GM19452 (cell line): ENCODE data around the gene PTPA.
"Not testable (repeated sequence)": the region's sequence is repeated elsewhere in the genome, so short reads cannot be mapped to it uniquely, and the experiment has no call there.

ENCODE experiments used
- ATAC-seq: cut with Tn5 transposase; IDR thresholded peaks from one replicate; pipeline ENCODE4 v1.9.1; 2021; ENCODE audit not compliant: unreplicated experiment

PTPA gene

DNA sequence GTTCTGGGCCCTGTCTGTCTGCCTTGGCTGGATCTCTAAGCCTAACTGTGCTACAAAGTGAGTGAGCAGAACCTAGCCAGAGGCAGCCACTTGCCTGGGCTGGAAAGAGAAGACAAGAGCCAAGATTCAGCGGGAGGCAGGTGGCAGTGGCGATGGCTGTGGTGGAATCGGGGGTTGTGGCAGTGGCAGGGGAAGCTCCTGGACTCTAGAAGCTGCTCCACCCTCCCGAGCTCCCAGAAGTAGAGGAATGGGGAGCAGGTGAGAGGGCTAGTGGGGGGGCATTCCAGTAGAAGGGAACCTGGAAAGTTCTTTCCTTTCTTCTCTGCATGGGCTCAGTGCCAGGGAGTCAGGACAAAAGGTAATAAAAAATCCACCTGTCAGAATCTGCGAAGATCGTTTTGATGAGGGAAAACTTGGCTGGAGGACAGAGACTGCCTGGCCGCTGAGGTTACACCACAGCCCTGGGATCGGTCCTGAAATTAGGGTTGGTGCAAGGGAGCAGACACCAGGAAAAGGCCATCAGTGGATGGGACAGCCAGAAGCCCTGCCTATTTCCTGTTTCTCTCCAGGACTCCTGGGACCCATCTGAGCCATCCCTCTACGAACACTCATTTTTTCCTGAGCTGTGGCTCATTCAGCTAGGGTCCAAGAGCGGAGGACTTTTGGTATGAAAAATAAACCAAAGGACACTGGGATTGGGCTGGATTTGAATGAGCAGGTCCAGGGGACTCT is 2.2 kb upstream of the PTPA start:
- ATAC-seq: no peak

DNA sequence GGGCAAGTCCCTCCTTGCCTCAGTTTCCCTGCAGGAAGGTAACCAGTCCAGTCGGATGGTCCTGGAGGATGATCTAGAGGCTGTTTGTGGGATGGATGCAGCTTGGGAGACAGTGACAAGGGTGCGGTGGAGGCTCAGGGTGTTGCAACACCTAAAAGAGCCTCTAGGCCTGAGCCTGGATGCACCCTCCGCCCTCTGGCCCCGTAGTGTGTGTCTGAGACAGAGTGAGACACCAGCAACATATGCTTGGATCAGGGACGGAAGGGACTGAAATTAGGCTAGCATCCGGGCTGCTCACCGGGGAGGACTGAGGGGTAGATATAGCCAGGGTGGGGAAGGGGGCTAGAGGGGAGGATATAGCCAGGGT is 1.7 kb upstream of the PTPA start:
- ATAC-seq: no peak

DNA sequence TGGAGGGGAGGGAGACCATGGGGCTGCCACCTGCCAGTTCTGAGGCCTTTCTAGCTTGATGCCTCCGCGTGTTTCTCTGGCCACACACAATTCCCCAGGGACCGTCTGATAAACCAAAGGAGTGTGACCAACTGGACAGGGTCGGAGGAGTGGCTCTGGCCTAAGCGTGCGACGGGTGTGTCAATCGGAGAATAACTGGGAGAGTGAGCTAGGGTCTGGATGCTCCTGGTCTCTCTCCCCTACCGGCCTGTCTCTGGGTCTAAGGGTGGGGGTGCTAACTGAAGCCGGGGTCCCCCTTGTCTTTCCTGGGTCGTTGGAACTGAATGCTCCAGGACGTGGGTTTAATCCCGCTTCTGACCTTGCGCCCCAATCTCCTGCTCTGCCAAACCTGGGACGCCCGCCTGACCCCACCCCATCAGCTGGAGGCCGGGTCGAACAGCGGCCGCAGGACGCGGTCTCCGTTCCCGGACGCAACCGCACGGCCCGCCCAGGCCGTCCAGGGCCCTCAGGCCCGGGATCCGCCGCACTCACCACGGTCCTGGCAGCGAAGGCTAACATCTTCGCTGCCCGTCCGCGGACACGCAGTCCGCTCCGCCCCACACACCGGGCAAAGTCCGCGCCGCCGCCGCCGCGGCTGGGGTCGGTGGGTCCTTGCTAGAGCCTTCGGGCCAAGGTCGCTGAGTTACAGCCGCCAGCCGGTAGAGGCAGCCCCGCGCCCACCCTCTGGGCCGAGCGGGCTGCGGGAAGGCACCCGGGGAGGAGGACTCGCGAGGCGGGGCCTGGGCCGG is 1.1 kb upstream of the PTPA start:
- ATAC-seq: peak; percentile 35

DNA sequence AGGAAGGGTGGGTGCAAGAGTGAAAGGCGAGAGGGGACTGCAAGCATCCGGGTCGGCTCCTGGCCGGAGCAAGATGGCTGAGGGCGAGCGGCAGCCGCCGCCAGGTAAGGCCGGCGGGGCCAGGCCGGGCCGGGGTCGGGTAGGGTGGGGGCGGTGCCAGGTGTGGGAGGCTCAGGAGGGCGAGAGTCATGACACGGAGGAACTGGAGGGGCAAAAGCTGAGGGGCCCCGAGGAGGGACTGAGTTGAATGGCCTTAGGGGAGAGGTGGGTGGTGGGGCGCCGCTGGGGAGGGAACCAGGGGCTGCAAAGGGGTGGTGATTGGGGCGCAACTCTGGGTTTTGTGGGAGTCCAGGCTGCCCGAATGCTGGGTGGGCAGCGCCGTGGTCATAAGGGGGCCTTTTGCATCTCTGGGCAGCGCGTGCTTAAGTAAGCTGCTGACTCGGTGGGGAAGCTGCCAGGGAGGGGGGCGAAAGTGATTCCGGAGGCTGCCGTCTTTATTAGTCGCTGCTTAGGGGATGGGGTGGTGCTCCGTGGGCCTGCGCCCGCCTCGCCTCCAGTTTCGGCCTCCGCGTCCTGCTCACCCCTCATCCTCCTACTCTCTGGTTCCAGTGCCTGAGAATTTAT is 425 bp downstream of the PTPA start:
- ATAC-seq: peak; percentile 35

DNA sequence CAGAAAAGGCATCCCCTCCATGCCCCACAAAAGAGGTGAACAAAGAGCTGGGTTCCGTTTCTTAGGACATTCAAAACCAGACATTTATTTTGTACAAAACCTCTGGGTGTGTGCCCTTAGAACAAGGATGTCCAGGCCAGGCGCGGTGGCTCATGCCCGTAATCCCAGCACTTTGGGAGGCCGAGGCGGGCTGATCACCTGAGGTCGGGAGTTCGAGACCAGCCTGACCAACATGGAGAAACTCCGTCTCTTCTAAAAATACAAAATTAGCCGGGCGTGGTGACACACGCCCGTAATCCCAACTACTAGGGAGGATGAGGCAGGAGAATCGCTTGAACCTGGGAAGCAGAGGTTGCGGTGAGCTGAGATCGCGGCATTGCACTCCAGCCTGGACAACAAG is 1.3 kb downstream of the PTPA start:
- not testable (repeated sequence) for ATAC-seq

DNA sequence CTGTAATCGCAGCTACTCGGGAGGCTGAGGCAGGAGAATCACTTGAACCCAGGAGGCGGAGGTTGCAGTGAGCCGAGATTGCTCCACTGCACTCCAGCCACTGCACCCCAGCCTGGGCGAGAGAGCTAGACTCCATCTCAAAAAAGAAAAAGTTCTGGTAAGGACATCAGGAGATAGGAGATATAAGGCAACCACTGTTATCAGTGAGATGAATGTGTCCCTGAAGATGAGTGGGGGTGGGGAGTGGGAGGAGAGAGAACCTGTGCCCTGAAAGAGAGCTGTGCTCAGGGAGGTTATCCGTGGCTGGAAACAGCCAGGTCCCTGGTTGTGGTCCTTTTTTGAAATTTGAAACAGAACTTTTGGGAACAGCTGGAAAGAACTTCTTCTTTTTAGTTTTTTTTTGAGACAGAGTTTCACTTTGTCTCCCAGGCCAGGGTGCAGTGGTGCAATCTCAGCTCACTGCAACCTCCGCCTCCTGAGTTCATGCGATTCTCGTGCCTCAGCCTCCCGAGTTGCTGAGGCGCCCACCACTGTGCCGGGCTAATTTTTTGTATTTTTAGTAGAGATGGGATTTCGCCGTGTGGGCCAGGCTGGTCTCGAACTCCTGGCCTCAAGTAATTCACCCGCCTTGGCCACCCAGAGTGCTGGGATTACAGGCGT is 2.6 kb downstream of the PTPA start:
- ATAC-seq: no peak

DNA sequence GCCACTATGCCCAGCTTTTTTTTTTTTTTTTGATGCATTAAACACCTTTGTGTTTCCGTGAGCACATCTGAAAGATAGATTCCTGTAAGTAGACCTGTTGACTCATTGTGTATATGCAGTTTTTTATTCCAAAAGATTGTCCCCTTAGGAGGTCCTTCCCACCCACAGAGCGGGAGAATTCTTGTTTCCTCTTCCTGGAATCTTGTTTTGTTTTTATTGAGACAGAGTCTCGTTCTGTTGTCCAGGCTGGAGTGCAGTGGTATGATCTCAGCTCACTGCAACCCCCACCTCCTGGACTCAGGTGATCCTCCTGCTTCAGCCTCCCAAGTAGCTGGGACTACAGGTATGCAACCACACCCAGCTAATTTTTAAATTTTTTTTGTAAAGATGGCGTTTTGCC is 7.6 kb downstream of the PTPA start:
- ATAC-seq: no peak

DNA sequence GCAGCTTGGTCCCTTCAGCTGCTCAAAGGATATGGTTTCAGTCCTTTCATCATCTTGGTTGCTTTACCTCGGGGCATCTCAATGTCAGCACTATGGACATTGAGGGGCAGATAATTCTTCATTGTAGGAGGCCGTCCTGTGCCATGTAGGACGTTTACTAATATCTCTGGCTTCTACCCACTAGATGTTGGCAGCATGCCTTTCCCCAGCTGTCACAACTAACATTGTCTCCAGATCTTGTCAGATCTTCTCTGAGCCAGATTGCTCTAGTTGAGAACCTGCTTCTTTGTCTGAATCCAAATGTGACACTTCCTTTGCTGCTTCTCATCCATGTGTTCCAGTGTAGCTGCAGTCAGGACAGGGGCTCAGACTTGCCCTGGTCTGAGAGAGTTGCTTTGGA is 10.3 kb downstream of the PTPA start:
- no peak for ATAC-seq

DNA sequence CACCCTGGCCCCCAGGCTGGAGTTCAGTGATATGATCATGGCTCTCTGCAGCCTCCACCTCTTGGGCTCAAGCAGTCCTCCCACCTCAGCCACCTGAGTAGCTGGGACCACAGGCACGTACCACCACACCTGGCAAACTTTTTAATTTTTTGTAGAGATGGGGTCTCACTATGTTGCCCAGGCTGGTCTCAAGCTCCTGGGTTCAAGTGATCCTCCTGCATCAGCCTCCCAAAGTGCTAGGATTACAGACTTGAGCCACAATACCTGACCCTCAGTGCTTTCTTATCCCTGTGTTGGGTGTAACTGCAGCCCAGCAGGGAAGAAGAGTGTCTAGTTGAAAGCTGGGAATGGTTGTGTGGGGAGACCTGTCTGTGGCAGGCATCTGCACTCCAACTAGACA is 10.9 kb downstream of the PTPA start:
- no peak for ATAC-seq

DNA sequence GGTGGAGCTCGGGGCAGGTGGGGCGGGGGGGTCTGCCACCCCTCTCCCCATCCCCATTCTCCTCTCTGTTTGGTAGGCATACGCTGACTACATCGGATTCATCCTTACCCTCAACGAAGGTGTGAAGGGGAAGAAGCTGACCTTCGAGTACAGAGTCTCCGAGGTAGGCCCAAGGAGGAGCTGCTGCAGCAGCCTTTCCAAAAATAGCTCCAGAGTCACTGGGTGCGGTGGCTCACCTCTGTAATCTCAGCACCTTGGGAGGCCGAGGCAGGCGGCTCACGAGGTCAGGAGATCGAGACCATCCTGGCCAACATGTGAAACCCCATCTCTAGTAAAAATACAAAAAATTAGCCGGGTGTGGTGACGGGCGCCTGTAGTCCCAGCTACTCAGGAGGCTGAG is 11.8 kb downstream of the PTPA start:
- ATAC-seq: not testable (repeated sequence)

DNA sequence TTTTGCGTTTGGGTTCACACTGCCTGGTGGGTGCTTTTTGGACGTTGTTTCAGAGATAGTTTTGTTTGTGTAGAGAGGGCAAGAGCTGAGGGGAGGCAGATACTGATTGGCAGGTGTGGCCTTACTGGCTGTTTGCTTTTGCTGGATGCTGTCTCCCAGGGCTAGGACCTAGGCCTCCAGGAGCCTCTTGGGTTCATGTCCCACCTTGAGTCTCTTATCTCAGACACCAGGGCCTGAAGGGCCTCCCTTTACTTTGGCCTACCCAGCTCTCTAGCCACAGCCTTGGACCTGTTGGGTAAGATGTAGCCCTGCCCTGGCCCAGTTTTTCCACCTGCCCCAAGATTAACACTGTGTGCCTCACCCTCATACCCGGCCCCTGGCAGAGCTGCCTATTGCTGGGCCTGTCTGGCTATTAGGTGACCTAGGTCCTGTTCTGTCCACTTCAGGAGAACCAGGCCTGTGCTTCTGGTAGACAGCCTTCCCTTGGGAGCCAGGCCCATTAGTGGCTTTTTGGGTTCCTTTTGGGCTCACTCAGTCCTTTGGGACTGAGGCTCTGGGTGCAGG is 13.4 kb downstream of the PTPA start:
- no peak for ATAC-seq

DNA sequence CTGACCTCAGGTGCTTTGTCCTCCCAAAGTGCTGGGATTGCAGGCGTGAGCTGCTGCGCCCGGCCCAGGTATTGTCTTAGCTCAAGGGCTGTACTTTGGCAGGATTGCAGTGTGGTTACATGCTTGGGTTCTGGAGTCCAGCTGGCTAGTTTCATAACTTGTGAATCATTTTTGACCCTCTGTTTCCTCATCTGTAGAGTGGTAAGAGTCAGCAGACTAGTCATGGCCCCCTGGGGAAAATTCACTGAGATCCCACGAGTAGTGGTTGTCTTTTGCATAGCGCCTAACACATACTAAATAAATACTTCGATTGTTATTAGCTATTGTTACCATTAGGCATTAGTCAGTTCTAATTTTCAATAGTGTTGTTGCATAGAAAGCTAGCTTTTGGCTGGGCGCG is 14.3 kb downstream of the PTPA start:
- ATAC-seq: no peak

DNA sequence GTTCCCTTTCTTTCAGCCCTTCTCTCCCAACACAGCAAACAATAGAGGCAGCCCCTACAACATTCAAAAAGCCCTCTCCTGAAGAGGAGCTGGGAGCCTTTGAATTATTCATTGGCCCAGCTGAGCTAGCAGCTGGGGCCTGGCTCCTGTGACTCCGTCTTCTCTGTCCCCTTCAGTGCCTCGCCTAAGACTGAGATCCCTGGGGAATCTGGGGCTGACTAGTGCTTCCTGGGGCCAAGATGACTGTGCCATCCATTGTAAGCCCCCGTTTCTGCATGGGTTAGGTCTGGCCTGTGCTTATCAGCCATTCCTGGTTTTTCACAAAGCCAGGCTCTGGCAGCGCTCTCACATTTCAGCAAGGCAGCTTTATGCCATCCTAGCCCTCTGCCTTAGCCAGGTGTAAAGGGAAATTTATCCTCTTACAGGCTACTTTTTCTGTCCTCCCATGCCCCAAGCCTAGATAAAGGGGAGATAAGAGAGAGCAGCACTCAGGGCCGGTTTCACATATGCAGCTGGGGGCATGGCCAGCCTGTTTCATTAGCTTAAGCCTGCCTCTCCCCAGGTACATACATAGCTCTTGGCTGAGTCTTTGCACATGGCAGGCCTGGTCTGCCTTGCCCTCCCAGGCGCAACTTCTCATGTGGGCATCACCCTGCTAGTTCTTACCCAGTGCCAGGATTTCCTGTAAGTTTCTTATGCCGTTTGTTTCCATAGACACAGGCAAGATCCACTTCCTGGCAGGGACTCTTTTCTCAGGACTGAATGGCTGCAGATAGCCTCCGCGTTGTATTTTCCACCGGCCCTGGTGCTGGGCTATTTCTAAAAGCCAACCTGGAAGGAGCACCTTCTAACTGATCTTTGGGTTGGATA is 15.8 kb downstream of the PTPA start:
- no peak for ATAC-seq

DNA sequence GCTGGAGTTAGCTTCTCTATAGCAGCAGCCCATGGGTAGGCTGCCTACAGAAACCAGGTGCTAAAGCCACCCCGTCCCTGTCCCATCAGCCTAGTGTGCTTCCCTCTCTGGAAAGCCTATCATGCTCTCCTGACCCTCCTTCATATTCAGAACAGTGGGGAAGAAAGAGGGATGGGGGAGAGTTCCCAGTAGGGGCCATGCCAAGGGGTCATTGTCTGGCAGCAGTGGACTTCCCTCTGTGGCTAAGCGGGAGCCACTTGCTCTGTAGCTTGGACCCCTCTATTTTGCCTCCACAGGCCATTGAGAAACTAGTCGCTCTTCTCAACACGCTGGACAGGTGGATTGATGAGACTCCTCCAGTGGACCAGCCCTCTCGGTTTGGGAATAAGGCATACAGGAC is 17.5 kb downstream of the PTPA start:
- no peak for ATAC-seq

DNA sequence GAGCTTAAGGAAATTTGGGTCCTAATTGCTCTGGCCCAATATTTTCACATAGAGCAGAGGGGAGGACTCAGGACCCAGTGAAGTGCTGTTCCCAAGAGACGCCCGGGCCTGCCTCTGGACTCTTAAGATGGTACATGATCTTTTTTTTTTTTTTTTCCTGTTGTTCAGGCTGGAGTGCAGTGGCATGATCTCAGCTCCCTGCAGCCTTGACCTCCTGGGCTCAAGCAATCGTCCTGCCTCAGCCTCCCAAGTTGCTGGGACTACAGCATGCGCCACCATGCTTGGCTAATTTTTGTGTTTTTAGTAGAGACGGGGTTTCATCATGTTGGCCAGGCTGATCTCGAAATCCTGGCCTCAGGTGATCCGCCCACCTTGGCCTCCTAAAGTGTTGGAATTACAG is 19.1 kb downstream of the PTPA start:
- not testable (repeated sequence) for ATAC-seq

DNA sequence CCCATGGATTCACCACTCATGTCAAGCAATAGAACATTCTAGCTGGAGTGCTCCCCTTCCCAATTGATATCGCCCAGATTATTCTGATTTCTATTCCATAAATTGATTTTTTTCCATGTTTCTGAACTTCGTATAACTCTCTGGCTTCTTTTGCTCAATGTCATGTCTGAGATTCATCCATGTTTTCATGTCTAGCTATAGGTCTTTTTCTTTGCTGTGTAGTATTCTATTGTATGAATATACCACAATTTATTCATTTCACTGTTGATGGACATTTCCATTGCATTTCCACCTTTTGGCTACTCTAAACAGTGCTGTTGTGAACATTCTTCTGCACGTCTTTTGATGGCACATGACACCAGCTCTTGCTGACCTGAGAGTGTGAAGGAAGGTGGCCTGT is 19.6 kb downstream of the PTPA start:
- ATAC-seq: no peak

DNA sequence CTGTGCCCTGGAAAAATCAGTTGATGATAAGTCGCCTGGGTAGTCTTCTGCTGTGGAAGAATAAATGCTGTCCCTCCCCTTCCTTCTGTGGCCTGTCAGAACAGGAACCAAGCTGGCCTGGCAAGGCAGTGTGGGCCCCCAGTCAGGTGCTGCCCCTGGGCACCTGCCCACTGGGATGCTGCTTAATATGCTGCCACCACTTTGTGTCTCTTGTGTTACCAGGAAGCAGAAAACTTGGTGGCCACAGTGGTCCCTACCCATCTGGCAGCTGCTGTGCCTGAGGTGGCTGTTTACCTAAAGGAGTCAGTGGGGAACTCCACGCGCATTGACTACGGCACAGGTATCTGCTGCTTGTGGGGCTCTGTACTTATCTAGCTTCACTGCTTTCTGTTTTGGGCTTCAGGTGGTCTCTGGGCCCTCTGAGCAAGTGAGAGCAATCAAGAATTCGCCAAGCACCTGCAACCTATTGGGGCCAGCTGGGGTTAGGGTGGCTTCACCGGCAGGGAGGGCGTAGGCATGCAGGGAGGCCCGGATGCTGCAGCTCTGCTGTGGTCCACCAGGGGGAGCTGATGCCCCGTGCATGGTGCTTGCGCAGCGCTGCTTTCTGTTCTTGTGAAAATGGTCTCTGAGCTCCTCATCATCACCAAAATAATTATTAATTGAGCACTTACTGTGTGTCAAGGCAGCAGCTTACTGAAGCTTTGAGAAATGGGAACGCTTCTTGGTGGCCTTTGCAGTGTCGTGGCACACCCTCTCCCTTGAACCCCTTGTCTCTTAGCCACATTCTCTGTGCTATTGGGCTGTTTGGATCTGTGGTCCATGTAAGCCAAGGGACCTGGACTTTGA is 20.3 kb downstream of the PTPA start:
- ATAC-seq: peak; percentile 76

DNA sequence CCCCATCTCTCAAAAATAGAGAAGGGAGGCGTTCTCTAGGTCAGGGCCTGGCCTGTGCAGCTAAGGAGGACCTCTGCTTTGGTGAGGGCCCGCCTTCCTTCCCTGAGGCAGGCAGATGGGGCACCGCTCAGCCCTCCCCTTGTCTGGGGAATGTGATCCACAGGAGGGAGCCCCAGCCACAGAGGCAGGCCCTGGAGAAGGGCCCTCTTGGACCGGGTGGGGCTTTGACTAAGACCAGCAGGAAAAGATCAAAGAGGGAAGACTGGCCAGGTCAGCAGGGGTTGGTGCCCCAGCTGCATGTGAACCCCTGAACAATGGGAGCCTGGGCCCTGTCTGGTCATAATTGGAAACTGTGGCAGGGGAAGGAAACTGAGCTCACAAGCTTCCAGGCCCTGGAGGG is 21.9 kb downstream of the PTPA start:
- ATAC-seq: no peak

DNA sequence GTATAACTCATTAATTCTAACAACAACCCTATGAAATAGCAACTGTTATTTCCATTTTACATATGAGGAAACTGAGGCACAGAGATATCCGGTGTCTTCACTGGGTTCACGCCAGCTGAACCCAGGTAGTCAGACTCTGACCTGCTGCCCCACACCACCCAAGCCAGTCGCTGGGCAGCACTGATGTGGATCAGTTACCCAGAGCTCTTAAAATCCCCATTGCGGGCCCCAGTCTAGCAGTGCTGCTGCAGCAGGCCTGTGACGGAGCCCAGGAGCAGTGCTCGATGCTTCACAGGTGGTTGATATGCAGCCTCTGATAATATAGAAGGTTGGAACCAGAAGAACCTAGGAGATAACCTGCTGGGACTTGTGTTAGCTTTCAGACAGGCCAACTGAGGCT is 24.3 kb downstream of the PTPA start:
- no peak for ATAC-seq
